ENCODE results near the gene ADISSP. TPM values are rescaled to one million over a fixed set of nuclear protein-coding genes. Genes with fewer than 3 reads are reported as not detected.

Gene ADISSP
- total and polyA plus RNA-seq, 9 of the 15 experiments (the other 6 are each of a cell fraction or from before 2014, with no cell fraction given) = 1.4 to 70.6 (median 23.4) TPM

GRCh38 chr20:3767427-3768341 is at the start of gene ADISSP (continued):
- TF ChIP-seq ETV1 (tag; conservative IDR thresholded peaks at IDR 0.05; ENCODE audit: low read depth) (no peak), ID3 (CRISPR knock-in tag; IDR thresholded peaks at IDR 0.05) (no peak), ID3 (tag; IDR thresholded peaks at IDR 0.05) (no peak), CREB1 (IDR thresholded peaks at IDR 0.05) (peak; percentile 49; the same call in 1 of the 2 replicates), CREB1 (CRISPR knock-in tag; IDR thresholded peaks at IDR 0.05) (peak; percentile 79; the same call in 1 of the 2 replicates), ZFX (CRISPR knock-in tag; IDR thresholded peaks at IDR 0.05) (peak; percentile 95), FOXJ3 (CRISPR knock-in tag; IDR thresholded peaks at IDR 0.05) (no peak), NRF1 (conservative IDR thresholded peaks at IDR 0.05 in 1 of 2, IDR thresholded peaks at IDR 0.05 in 1 of 2) (peak; percentile 45 to 65), ZC3H8 (IDR thresholded peaks at IDR 0.05) (no peak), ZNF23 (CRISPR knock-in tag; IDR thresholded peaks at IDR 0.05) (no peak), NUFIP1 (IDR thresholded peaks at IDR 0.05; ENCODE audit: partially characterized antibody) (no peak), ZNF785 (CRISPR knock-in tag; IDR thresholded peaks at IDR 0.05) (no peak), MAX (CRISPR knock-in tag; IDR thresholded peaks at IDR 0.05) (peak; percentile 74), NFE2L1 (tag; IDR thresholded peaks at IDR 0.05; ENCODE audit: borderline replicate concordance, low read depth) (no peak), RBM14 (IDR thresholded peaks at IDR 0.05; ENCODE audit: borderline replicate concordance, insufficient read depth, low read depth, low read length) (no peak)

Data from K562 (cell line).